Neutrophil (primary cell): ENCODE data around the gene IFIT3.

ENCODE experiments used
- H3K27ac ChIP-seq: fragments of 200-600 bp; sonication (generic); 2 replicates; pipeline ENCODE4 v1.5.1; 2016; ENCODE audit warnings: mild to moderate bottlenecking, moderate library complexity
- H3K27me3 ChIP-seq: fragments of 200-600 bp; sonication (generic); 2 replicates; pipeline ENCODE4 v1.6.0; 2016; ENCODE audit warnings: mild to moderate bottlenecking
- H3K36me3 ChIP-seq: fragments of 200-600 bp; sonication (generic); 2 replicates; pipeline ENCODE4 v1.5.1; 2017
- H3K4me1 ChIP-seq, 2 experiments: fragments of 200-600 bp in 1 of 2; sonication (generic) in 1 of 2; 1 replicate in 1 of 2; 2 replicates in 1 of 2; pipeline versions ENCODE4 v1.5.1 to v1.6.1; 2013 to 2016; ENCODE audit warnings: low read depth in 1 of 2, low read length in 1 of 2, mild to moderate bottlenecking in 1 of 2, moderate library complexity in 1 of 2; ENCODE audit not compliant: control insufficient read depth in 1 of 2, insufficient read depth in 1 of 2
- H3K4me3 ChIP-seq, 2 experiments: fragments of 200-600 bp in 1 of 2; sonication (generic) in 1 of 2; 1 replicate in 1 of 2; 2 replicates in 1 of 2; pipeline ENCODE4 v1.5.1; 2013 to 2016; ENCODE audit warnings: low read depth in 1 of 2, low read length in 1 of 2, mild to moderate bottlenecking in 1 of 2, moderate library complexity in 1 of 2
- H3K9me3 ChIP-seq: fragments of 200-600 bp; sonication (generic); 2 replicates; pipeline ENCODE4 v1.5.1; 2016
- CTCF ChIP-seq: fragments of 200-600 bp; sonication (generic); IDR thresholded peaks from 2 replicates; pipeline ENCODE4 v1.5.1; 2016; ENCODE audit warnings: antibody characterized with exemption

IFIT3 gene

GRCh38 chr10:89342206-89342958 lies 14.6 kb downstream of the IFIT3 start:
- Histone ChIP-seq H3K27me3 (no peaks in the 10 kb centered on the region), H3K4me3 (no peak overlapping the region), H3K36me3 (peaks cover 37% of the 10 kb centered on the region), H3K9me3 (no peaks in the 10 kb centered on the region), H3K4me1 (peaks cover 8% of the 10 kb centered on the region in 2 experiments), H3K27ac (peak overlapping the region; percentile 17)
- no peak for TF ChIP-seq CTCF

- Histone ChIP-seq H3K4me1 (peaks cover 8% of the 10 kb centered on the region in 2 experiments), H3K4me3 (no peak overlapping the region), H3K36me3 (peaks cover 29% of the 10 kb centered on the region), H3K9me3 (no peaks in the 10 kb centered on the region), H3K27ac (peak overlapping the region; percentile 17), H3K27me3 (peaks cover 8% of the 10 kb centered on the region)
- no peak for TF ChIP-seq CTCF
Measured at GRCh38 chr10:89343089-89343767, 15.4 kb downstream of the IFIT3 start.

- Histone ChIP-seq H3K9me3 (no peaks in the 10 kb centered on the region), H3K27ac (no peak overlapping the region)
- no peak for TF ChIP-seq CTCF
Measured at GRCh38 chr10:89344156-89344555, 16.4 kb downstream of the IFIT3 start.

GRCh38 chr10:89345367-89346000 lies 17.7 kb downstream of the IFIT3 start:
- Histone ChIP-seq H3K4me1 (peaks cover 8% of the 10 kb centered on the region in 2 experiments), H3K27me3 (peaks cover 26% of the 10 kb centered on the region), H3K4me3 (no peak overlapping the region), H3K27ac (no peak overlapping the region), H3K36me3 (peaks cover 8% of the 10 kb centered on the region), H3K9me3 (no peaks in the 10 kb centered on the region)
- no peak for TF ChIP-seq CTCF

More at GRCh38 chr10:89344156-89344555, 16.4 kb downstream of the IFIT3 start:
- Histone ChIP-seq H3K36me3 (peaks cover 20% of the 10 kb centered on the region), H3K4me3 (no peak overlapping the region), H3K4me1 (peaks cover 8% of the 10 kb centered on the region in 2 experiments), H3K27me3 (peaks cover 14% of the 10 kb centered on the region)

- Histone ChIP-seq H3K4me1 (peaks cover 8% of the 10 kb centered on the region in 2 experiments), H3K27me3 (peaks cover 27% of the 10 kb centered on the region), H3K27ac (no peak overlapping the region), H3K36me3 (no peaks in the 10 kb centered on the region), H3K4me3 (no peak overlapping the region), H3K9me3 (no peaks in the 10 kb centered on the region)
- no peak for TF ChIP-seq CTCF
Measured at GRCh38 chr10:89346405-89347254, 18.8 kb downstream of the IFIT3 start.
